WI38 (cell line): Measurements from ENCODE around the gene TNIP1.

Source experiments
- H3K4me3 ChIP-seq: 2 replicates; pipeline ENCODE4 v1.5.1; 2011; ENCODE audit warnings: low read depth, mild to moderate bottlenecking, control low read depth, low read length
- CTCF ChIP-seq: IDR thresholded peaks from 2 replicates; pipeline ENCODE4 v1.5.1; 2012; ENCODE audit warnings: low read depth, mild to moderate bottlenecking, control low read depth, low read length

The TNIP1 gene

DNA sequence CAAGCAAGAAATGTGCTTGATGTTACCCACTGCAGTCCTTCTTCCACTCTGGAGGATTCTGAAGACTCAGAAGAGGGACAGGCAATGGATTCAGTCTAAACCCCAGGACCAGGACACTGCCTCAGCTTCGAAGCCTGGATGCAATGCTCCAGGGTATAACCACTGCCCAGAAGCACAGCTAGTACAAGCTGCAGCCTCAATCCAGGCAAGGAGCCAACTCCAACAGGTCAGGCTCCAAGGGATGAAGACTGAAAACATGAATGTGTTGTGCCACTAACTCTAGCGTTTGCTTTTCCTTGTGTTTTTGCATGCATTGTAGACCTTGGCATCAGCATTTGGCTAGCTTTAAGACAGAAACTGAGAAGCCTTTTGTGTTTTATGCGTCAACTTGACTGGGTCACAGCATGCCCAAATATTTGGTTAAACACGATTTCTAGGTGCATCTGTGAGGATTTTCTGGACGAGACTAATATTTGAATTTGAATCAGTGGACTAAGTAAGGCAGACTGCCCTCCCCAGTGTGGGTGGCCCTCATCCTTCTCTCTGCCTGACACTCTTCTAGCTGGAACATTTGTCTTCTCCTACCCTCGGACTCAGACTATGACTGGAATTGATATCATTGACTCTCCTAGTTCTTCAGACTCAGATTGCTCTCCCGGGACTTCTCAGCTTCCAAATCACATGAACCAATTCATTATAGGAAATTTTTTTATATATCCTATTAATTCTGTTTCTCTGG is 81.0 kb downstream of the TNIP1 start:
- TF ChIP-seq CTCF = no peak
- no peak overlapping the region for H3K4me3 ChIP-seq

DNA sequence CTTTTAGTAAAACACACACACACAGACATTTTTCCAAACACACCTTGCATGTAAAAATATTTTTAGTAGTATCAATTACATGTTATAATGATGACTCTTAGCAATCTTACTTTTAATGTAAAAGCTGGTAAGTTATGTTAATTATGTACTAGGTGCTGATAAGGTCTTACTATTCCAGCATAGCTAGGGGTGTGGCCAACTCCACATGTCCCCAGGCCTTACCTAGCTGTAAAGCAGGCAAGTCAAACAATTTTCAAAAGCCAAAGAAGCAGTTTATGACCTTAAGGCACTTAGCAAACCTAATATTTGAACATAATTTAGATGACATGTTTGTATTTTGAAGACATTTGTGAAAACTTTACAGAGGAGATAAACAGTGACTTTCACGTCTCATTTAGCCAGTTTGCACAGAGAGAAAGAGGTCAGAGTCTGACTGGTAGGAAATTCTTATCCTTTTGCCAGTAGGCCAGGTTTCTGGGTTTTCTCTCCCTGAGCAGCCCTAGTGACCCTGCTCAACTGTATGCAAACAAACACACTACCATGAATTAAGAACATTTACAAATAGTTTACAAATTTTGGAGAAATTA is 86.9 kb downstream of the TNIP1 start:
- TF ChIP-seq CTCF = no peak
- H3K4me3 ChIP-seq = no peak overlapping the region

- no peak overlapping the region for H3K4me3 ChIP-seq
- TF ChIP-seq CTCF = no peak
These were observed 87.4 kb downstream of the TNIP1 start for GRCh38 chr5:150993422-150993821.

DNA sequence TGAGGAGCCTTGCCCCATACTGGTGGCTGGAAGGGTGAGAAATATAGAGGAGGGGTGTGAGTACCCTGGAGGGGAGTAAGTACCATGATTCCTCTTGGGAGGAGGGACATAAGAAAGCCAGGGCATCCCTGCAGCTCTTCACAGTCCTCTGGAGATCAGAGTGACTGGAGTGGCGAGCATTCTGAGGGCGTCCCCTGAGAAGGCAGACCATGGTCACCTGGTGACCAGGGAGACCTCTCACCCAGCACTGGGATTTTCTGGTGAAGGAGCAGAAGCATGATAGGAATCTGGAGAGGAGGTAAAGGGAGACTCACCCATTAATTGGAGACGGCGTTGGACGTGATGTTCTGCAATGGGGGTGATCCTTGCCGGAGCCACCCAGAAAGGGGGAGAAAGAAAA is 88.1 kb downstream of the TNIP1 start:
- no peak for TF ChIP-seq CTCF

GRCh38 chr5:150989695-150990094 is 91.1 kb downstream of the TNIP1 start:
- no peak overlapping the region for H3K4me3 ChIP-seq
- 0 out of 2 replicates have a peak, but pooled peaks have one; percentile 9 for TF ChIP-seq CTCF

More for the DNA sequence above, 88.1 kb downstream of the TNIP1 start:
- no peak overlapping the region for H3K4me3 ChIP-seq

- H3K4me3 ChIP-seq = no peak overlapping the region
- no peak for TF ChIP-seq CTCF
These were observed 93.1 kb downstream of the TNIP1 start for GRCh38 chr5:150987746-150988145.
